Measurements from ENCODE around the gene ECE1. TPM values are rescaled to one million over a fixed set of nuclear protein-coding genes. Genes with fewer than 3 reads are reported as not detected.
A peak's percentile ranks its signal among the peaks of the same experiment; 100 is the strongest.

ECE1 gene
- total and polyA plus RNA-seq, 10 of the 15 experiments (the other 5 are each of a cell fraction or from before 2014, with no cell fraction given): 0.97 to 81.0 (median 37.0) TPM

DNA sequence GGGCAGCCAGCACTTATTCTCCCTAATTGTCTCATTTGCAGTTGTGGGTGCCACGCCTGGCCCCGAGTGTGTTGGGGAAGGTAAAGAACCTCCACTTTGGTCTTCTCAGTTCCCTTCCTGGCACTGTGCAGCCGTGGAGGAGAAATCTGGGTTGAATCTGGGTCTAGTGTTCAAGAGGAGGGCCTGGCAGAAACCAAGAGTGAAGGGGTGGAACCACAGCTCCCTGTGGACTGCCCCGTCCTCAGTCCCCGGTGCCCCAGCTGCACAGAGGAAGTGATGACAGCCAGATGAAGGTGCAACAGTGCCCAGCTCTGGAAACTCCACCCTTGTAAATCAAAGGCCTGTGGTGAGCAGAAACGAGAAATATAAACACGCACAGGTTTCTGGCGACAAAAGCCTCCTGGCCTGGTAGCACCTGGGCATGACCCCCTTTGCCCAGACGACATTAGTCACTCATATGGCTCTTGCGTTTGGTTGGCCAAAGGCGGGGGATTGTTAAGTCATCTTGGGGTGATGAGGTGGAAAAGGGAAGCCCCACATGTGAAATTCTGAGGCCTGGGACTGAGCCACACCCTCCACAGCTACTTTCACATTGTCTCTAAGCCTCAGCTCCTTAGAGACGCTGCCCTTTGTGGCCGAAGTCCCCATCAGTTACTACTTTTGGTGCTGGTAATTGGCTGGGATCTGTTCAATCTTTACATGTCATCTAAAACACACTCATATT lies 4.2 kb upstream of the ECE1 start (continued):
- TF ChIP-seq ATF2 (IDR thresholded peaks at IDR 0.05; ENCODE audit: low read length) (peak; percentile 67; the same call in 1 of the 2 replicates), JUND (IDR thresholded peaks at IDR 0.05; ENCODE audit: low read depth, low read length) (peak; percentile 64; the same call in 1 of the 2 replicates), LARP7 (IDR thresholded peaks at IDR 0.05) (no peak), PAX5 (IDR thresholded peaks at IDR 0.05; ENCODE audit: borderline replicate concordance, low read depth, low read length) (peak; percentile 80), IRF4 (IDR thresholded peaks at IDR 0.05; ENCODE audit: low read depth, low read length) (peak; percentile 63; the same call in 1 of the 2 replicates), SREBF2 (IDR thresholded peaks at IDR 0.05; ENCODE audit: low read length) (no peak), REST (IDR thresholded peaks at IDR 0.05; ENCODE audit: low read depth, low read length) (no peak), IKZF2 (IDR thresholded peaks at IDR 0.05) (peak; percentile 89 to 94), SMAD5 (IDR thresholded peaks at IDR 0.05; ENCODE audit: low read depth) (0 out of 2 replicates have a peak, but pooled peaks have one; percentile 43), POLR2AphosphoS5 (IDR thresholded peaks at IDR 0.05; ENCODE audit: low read length) (no peak), CHD2 (IDR thresholded peaks at IDR 0.05; ENCODE audit: borderline replicate concordance, low read depth, low read length) (peak; percentile 38; the same call in 1 of the 2 replicates), BRCA1 (IDR thresholded peaks at IDR 0.05; ENCODE audit: low read depth, low read length) (no peak), NKRF (conservative IDR thresholded peaks at IDR 0.05) (peak; percentile 24; the same call in 1 of the 2 replicates), EZH2 (IDR thresholded peaks at IDR 0.05; ENCODE audit: borderline replicate concordance, control insufficient read depth, low read depth, low read length) (no peak), BACH1 (IDR thresholded peaks at IDR 0.05; ENCODE audit: borderline replicate concordance) (peak; percentile 41; the same call in 1 of the 2 replicates), ZNF217 (IDR thresholded peaks at IDR 0.05) (0 out of 2 replicates have a peak, but pooled peaks have one; percentile 78), ELK1 (IDR thresholded peaks at IDR 0.05; ENCODE audit: low read depth, low read length) (no peak), TARDBP (IDR thresholded peaks at IDR 0.05; ENCODE audit: borderline replicate concordance) (no peak), SIN3A (IDR thresholded peaks at IDR 0.05; ENCODE audit: low read depth, low read length) (peak; percentile 42; the same call in 1 of the 2 replicates), ZBTB33 (IDR thresholded peaks at IDR 0.05) (no peak)

Measured in GM12878 (cell line).